Endothelial cell of umbilical vein (primary cell): Measurements from ENCODE around the gene FYN. TPM values are rescaled to one million over a fixed set of nuclear protein-coding genes. Genes with fewer than 3 reads are reported as not detected.

Experiments
- BruUV-seq: library from RNA; stranded (reverse); fragments of 400-500 nt; replicated peaks from 2 replicates; lab custom pipeline; 2021; lab: Mats Ljungman, UMichigan
- CTCF ChIA-PET: fragments of 300-600, 350-600 bp; sonication (Branson Sonifier 250); formaldehyde crosslinking; loops from one replicate; lab custom pipeline; 2021; ENCODE audit warnings: antibody characterized with exemption, inconsistent platforms; lab: Charles Lee
- POLR2A ChIA-PET: fragments of 300-600, 350-600 bp; sonication (Branson Sonifier 250); formaldehyde crosslinking; loops from one replicate; lab custom pipeline; 2021; ENCODE audit warnings: antibody characterized with exemption, inconsistent platforms; lab: Charles Lee
- DNase-seq: peaks from one replicate; pipeline ENCODE4 v3.0.0-alpha.2; 2011; ENCODE audit warnings: low read depth, low spot score
- FAIRE-seq: peaks from 2 replicates; lab custom pipeline; 2011; peaks lifted over from hg19 to GRCh38; lab: Jason Lieb, UNC
- H2AFZ ChIP-seq: 2 replicates; pipeline ENCODE4 v1.6.0; 2012; ENCODE audit warnings: low read depth, low read length, control low read depth, inconsistent platforms
- H3K27ac ChIP-seq: 2 replicates; pipeline ENCODE4 v1.5.1; 2011; ENCODE audit warnings: low read depth, mild to moderate bottlenecking, control low read depth, low read length, moderate library complexity; ENCODE audit not compliant: insufficient read depth
- H3K27me3 ChIP-seq, 2 experiments: 2 replicates each; pipeline versions ENCODE4 v1.6.0 to v1.6.1; 2011; ENCODE audit warnings: low read length in 2 of 2, mixed read lengths in 1 of 2; ENCODE audit not compliant: control insufficient read depth in 2 of 2, insufficient read depth in 2 of 2
- H3K36me3 ChIP-seq, 2 experiments: 2 replicates in 1 of 2; 3 replicates in 1 of 2; pipeline ENCODE4 v1.5.1; 2011; ENCODE audit warnings: low read length in 2 of 2, mild to moderate bottlenecking in 1 of 2, moderate library complexity in 1 of 2; ENCODE audit not compliant: control insufficient read depth in 2 of 2, insufficient read depth in 2 of 2; ENCODE audit errors: extremely low read depth in 1 of 2
- H3K4me1 ChIP-seq: 3 replicates; pipeline ENCODE4 v1.5.1; 2011; ENCODE audit warnings: mild to moderate bottlenecking, low read length; ENCODE audit not compliant: control insufficient read depth, insufficient read depth; ENCODE audit errors: extremely low read depth
- H3K4me2 ChIP-seq: 2 replicates; pipeline ENCODE4 v1.6.1; 2011; ENCODE audit warnings: low read length, control low read depth, mixed read lengths; ENCODE audit not compliant: insufficient read depth
- H3K4me3 ChIP-seq, 3 experiments: fragments of 200-600 bp in 1 of 3; sonication (generic), shearing (Covaris generic) in 1 of 3; replicated peaks in 1 of 3; 2 replicates each; pipeline ENCODE4 v1.5.1; 2011 to 2016; ENCODE audit warnings: control low read depth in 3 of 3, low read length in 3 of 3, mild to moderate bottlenecking in 2 of 3, inconsistent platforms in 1 of 3, low read depth in 1 of 3, moderate library complexity in 1 of 3; ENCODE audit not compliant: insufficient read depth in 1 of 3
- H3K79me2 ChIP-seq: 2 replicates; pipeline ENCODE4 v1.6.0; 2012; ENCODE audit warnings: low read length, inconsistent platforms; ENCODE audit not compliant: control insufficient read depth, insufficient read depth
- H3K9ac ChIP-seq: replicated peaks from 2 replicates; pipeline ENCODE3; 2011; ENCODE audit warnings: low read length, control low read depth; ENCODE audit not compliant: insufficient read depth; ENCODE audit errors: extremely low read depth
- H3K9me1 ChIP-seq: replicated peaks from 3 replicates; pipeline ENCODE4 v1.6.0; 2011; ENCODE audit warnings: mild to moderate bottlenecking, low read length; ENCODE audit not compliant: control insufficient read depth, insufficient read depth; ENCODE audit errors: extremely low read depth
- H3K9me3 ChIP-seq: replicated peaks from 2 replicates; pipeline ENCODE4 v1.5.1; 2012; ENCODE audit warnings: low read length, inconsistent platforms; ENCODE audit not compliant: control insufficient read depth, insufficient read depth
- H4K20me1 ChIP-seq: replicated peaks from 2 replicates; pipeline ENCODE3; 2011; ENCODE audit warnings: mild to moderate bottlenecking, low read length; ENCODE audit not compliant: control insufficient read depth, insufficient read depth; ENCODE audit errors: extremely low read depth
- EZH2 ChIP-seq: IDR thresholded peaks from 2 replicates; pipeline ENCODE4 v1.6.1; 2012; ENCODE audit warnings: borderline replicate concordance, low read depth, mild to moderate bottlenecking, moderate library complexity, low read length, inconsistent platforms; ENCODE audit not compliant: severe bottlenecking
- FOS ChIP-seq: IDR thresholded peaks from 2 replicates; pipeline ENCODE4 v1.6.1; 2011; ENCODE audit warnings: mild to moderate bottlenecking, low read length, moderate library complexity, borderline replicate concordance; ENCODE audit not compliant: insufficient read depth
- GATA2 ChIP-seq: IDR thresholded peaks from 2 replicates; pipeline ENCODE4 v1.7.0; 2011; ENCODE audit warnings: low read depth, mild to moderate bottlenecking, moderate library complexity, mixed read lengths, low read length; ENCODE audit not compliant: insufficient read length, insufficient read depth
- JUN ChIP-seq: IDR thresholded peaks from 2 replicates; pipeline ENCODE4 v1.6.1; 2011; ENCODE audit warnings: borderline replicate concordance, low read depth; ENCODE audit not compliant: insufficient read length, insufficient read depth
- MYC ChIP-seq: IDR thresholded peaks from one replicate; pipeline ENCODE4 v1.6.1; 2011; ENCODE audit warnings: mild to moderate bottlenecking, low read depth, low read length
- POLR2A ChIP-seq: IDR thresholded peaks from 2 replicates; pipeline ENCODE4 v1.6.1; 2012; ENCODE audit warnings: low read depth, mild to moderate bottlenecking, control low read depth, low read length
- POLR2AphosphoS5 ChIP-seq: IDR thresholded peaks from 2 replicates; pipeline ENCODE4 v1.6.1; 2012; ENCODE audit warnings: low read depth, mild to moderate bottlenecking, control low read depth, low read length, moderate library complexity; ENCODE audit not compliant: insufficient read depth
- dilution Hi-C: fragments of 300-500 bp; cut with MboI; formaldehyde crosslinking; loops from one replicate; pipeline ENCODE4 v1.15.0; 2019; ENCODE audit warnings: low sequenced_read_pairs; ENCODE audit not compliant: extremely low pct_ligation_motif_present
- intact Hi-C: fragments of 100-400 bp; cut with micrococcal nuclease; formaldehyde crosslinking; loops from one replicate; pipeline ENCODE4 v1.10.0; 2022
- polyA plus RNA-seq, 4 experiments: library from polyadenylated mRNA; depleted of rRNA in 3 of 4; stranded (reverse) in 3 of 4; unstranded in 1 of 4; fragments of >200 nt; gene quantifications; 2 replicates each; pipeline versions ENCODE4 v1.2.1 to v1.2.3, GENCODE V29; 2011 to 2012; ENCODE audit warnings: missing spikeins in 1 of 4
- total RNA-seq: library from RNA; stranded (reverse); gene quantifications from 2 replicates; pipeline ENCODE4 v1.2.3, GENCODE V29; 2021
- TF ChIP-seq, protein P1 (sequence below): IDR thresholded peaks from 2 replicates; pipeline ENCODE4 v1.6.1; 2011; ENCODE audit not compliant: insufficient read depth, insufficient read length
- TF ChIP-seq, protein P2 (sequence below), 2 donors: IDR thresholded peaks; 1 replicate in 1 of 2; 2 replicates in 1 of 2; pipeline ENCODE4 v1.5.1; 2011; ENCODE audit warnings: low read length in 2 of 2, mild to moderate bottlenecking in 2 of 2, moderate library complexity in 2 of 2, control low read depth in 1 of 2, inconsistent platforms in 1 of 2, low read depth in 1 of 2; ENCODE audit not compliant: insufficient read depth in 1 of 2; ENCODE audit errors: extremely low read depth in 1 of 2

Gene FYN
- total and polyA plus RNA-seq, 2 donors (not counting 3 experiments of a cell fraction or from before 2014, with no cell fraction given), result 69.0 to 143 TPM

DNA sequence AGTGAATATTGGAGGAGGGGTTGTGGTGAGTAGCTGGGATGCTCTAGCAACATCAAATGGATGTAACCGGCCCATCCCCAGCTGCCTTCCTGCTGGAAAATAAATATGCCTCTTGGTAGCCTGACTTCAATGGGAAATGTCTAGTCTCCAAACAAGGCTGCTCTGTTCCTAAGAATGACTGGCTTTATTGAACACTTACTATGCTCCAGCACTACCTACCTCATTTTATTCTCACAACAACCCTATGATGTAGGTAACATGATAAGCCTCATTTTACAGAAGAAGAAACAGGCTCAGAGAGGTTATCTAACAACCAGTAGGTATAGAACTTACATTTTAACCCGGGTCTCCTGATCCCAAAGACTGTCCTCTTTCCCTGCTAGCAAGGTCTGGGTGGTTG, 93.6 kb downstream of the FYN start:
- Histone ChIP-seq H3K9me3 (no peaks in the 10 kb centered on the region), H3K27ac (no peak overlapping the region), H4K20me1 (no peaks in the 10 kb centered on the region), H3K27me3 (no peaks in the 10 kb centered on the region), H3K9me1 (no peaks in the 10 kb centered on the region), H2AFZ (no peak overlapping the region), H3K9ac (no peak overlapping the region), H3K79me2 (peaks cover 13% of the 10 kb centered on the region), H3K4me3 (no peak overlapping the region), H3K4me2 (no peak overlapping the region), H3K4me1 (peaks cover 12% of the 10 kb centered on the region), H3K36me3 (peaks cover 2% of the 10 kb centered on the region in 2 experiments)
- intact Hi-C loops (no loop called here), dilution Hi-C loops (no loop called here)
- no peak for DNase-seq
- ChIA-PET POLR2A (no interaction called here), CTCF (no interaction called here)
- TF ChIP-seq FOS, result no peak
- no peak for TF ChIP-seq MYC
- TF ChIP-seq, protein P1, sequence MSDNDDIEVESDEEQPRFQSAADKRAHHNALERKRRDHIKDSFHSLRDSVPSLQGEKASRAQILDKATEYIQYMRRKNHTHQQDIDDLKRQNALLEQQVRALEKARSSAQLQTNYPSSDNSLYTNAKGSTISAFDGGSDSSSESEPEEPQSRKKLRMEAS, result no peak
- no peak for TF ChIP-seq POLR2AphosphoS5
- no peak for TF ChIP-seq EZH2
- TF ChIP-seq GATA2, result no peak
- no peak for TF ChIP-seq JUN
- TF ChIP-seq POLR2A, result no peak
- TF ChIP-seq, protein P2, sequence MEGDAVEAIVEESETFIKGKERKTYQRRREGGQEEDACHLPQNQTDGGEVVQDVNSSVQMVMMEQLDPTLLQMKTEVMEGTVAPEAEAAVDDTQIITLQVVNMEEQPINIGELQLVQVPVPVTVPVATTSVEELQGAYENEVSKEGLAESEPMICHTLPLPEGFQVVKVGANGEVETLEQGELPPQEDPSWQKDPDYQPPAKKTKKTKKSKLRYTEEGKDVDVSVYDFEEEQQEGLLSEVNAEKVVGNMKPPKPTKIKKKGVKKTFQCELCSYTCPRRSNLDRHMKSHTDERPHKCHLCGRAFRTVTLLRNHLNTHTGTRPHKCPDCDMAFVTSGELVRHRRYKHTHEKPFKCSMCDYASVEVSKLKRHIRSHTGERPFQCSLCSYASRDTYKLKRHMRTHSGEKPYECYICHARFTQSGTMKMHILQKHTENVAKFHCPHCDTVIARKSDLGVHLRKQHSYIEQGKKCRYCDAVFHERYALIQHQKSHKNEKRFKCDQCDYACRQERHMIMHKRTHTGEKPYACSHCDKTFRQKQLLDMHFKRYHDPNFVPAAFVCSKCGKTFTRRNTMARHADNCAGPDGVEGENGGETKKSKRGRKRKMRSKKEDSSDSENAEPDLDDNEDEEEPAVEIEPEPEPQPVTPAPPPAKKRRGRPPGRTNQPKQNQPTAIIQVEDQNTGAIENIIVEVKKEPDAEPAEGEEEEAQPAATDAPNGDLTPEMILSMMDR (IDR thresholded peaks at IDR 0.05; ENCODE audit: extremely low read depth in 1 of 2, insufficient read depth in 1 of 2, low read depth in 1 of 2, low read length in 2 of 2), result no peak
- no peak for FAIRE-seq
- no TSS peak for BruUV-seq
